NCI-H446 (cell line): ENCODE data around the gene TMEM123.

Source experiments
- DNase-seq, 2 experiments: peaks; one replicate each; lab custom pipeline; 2025; lab: John Stamatoyannopoulos, UW

Gene TMEM123, protein sequence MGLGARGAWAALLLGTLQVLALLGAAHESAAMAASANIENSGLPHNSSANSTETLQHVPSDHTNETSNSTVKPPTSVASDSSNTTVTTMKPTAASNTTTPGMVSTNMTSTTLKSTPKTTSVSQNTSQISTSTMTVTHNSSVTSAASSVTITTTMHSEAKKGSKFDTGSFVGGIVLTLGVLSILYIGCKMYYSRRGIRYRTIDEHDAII

DNA sequence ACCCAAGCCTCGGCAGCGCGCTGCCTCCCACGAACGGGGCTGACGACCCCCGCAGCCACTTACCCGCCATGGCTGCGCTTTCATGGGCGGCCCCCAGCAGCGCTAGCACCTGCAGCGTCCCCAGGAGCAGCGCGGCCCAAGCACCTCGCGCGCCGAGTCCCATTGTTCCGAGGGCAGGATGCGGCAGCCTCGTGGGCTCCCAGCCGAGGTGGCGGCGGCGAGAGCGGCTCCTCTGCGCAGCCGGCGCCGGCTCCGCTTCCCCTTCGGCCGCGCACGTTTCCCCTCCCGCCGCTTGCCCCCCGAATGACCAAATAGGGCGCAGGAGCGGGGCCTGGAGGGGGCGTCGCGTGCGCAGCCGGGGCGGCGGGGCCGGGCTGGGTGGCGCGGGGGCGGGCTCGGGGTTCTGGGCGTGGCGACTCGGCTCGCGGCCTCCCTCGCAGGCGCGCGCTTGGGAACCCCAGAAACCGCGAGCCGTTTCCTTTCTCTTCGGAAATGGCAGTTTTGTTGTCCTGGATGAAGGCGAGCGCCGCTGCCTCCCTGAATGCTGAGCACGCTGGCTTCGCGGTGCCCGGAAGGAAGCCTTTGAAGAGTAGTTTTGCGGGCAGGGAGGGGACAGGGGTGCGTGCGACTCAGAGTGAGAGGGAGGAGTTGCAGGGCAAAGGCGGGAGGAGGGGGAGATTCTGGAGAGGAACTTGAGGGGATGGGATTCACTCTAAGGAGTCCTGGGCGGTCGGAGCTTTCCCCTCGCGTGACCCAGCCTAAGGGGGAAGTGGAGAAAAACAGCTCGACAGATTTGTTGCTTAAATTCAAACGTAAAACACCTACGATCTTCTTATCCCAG lies at the start of gene TMEM123:
TMEM123 (minus strand) TSS at position 305 of the 841 bp plus-strand sequence; CDS start at position 163, 142 bp downstream.
- DNase-seq = peak; percentile 52 to 63

DNA sequence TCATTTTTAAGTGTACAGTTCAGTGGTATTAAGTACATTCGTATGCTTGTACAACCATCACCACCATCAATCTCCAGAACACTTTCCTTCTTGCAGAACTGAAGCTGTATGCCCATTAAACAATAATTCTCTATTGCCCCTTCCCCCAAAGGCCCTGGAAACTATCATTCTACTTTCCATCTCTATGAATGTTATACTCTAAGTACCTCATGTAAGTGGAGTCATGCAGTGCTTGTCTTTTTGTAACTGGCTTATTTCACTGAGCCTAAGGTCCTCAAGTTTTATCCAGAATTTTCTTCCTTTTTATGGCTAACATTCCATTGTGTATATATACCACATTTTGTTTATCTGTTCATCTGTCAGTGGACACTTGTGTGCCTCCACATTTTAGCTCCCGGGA lies 48.3 kb upstream of the TMEM123 start:
- DNase-seq = no peak

DNA sequence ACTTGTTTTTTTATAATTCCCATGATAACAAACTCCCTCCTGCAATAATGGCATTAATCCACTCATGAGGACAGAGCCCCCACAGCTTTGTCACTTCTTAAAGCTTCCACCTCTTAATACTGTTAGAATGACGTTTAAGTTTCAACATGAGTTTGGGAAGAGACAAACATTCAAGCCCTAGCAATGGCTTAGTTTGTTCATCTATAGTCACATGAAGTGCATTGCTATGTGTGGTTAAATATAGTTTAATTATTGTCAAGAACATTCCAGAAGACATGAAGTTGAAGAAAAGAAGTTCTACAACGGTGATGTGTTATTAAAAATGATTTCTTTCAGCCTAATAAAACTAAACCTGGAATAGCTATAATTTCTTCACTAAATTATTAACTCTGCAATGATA lies 47.4 kb upstream of the TMEM123 start:
- DNase-seq = no peak

DNA sequence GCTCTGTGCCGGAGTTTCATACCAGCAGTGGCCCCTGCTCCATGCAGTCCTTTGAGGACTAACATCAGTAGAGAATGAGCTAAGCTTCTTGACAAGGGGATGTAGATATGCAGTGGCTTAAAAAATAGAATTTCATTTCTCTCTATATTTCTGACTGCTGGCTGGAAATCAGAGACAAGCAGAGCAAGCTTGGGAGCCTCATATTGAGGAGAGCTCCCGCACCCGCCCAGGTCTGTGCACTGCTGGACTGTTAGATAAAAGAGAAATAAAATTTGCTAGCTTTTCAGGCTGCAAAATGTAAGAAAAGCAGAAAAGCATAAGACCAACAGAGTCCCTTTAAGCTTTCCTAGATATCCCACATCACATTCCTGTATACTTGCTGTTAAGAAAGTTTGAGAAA lies 46.6 kb upstream of the TMEM123 start:
- DNase-seq = no peak

DNA sequence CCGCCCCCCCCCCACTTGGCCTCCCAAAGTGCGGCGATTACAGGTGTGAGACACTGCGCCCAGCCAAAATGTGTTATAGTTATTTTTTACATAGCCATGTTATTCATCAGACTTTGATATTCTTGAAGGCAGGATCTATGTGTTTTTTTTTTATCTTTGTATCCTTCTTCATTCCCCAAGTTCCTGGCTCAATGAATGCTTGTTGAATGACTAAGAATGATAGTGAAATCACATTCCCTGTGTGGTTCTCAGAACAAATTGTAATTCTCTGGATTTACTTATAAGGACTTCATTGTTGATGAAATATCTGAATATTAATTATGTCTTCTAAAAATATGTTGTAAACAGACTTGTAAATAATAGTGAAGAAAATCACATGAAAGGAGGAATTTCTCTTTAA lies 44.5 kb upstream of the TMEM123 start:
- no peak for DNase-seq

DNA sequence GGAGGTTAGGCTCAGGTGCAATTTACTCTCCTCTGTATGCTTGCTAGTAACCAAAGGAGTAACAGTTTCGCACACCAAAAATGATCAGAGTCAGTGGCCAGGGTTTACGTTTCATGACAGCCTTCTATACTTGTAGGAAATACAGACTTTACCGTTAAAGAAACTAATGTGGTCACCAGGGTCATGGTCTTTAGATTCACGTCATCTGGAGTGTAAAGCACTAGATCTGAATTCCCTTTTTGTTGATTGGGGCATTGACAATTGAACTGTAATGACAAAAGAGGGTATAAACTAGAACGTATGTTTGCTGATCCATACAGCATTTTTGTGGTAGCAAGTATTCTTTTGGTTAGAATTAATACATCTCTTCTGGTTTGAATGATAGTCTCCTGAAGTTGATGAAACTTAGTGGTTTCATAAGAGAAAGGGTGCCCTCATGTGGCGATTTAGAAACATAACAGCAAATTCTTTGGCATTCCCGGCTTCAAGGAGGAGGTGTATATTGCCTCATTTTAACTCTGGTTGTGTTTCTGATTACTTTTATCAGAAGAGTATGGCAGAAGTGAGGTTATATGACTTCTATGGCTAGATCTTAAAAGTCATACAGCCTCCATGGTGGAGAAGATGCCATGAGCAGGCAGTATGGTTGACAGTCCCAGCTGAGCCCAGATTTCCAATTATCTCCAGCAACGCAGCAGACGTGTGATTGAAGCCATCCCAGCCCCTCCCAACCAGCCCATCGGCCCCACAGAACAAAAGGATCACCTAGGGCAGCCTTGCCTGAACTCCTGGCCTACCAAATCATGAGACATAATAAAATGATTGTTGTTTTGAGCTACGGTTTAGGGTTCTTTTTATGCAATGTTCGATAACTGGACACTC lies 42.8 kb upstream of the TMEM123 start:
- DNase-seq = peak; percentile 77 to 84

DNA sequence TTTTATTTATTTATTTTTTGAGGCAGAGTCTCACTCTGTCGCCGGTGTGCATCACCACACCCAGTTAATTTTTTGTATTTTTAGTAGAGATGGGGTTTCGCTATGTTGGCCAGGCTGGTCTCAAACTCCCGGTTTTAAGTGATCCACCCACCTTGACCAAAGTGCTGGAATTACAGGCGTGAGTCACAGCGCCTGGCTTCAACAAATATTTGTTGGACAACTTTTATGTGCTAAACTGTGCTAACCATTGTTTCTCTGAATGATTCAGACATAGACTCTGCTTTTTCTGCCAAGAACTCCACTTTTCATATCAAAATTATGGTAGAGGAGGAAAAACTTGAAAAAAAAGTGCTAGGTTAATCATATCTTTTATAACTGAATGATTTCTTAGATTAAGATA lies 41.7 kb upstream of the TMEM123 start:
- no peak for DNase-seq

DNA sequence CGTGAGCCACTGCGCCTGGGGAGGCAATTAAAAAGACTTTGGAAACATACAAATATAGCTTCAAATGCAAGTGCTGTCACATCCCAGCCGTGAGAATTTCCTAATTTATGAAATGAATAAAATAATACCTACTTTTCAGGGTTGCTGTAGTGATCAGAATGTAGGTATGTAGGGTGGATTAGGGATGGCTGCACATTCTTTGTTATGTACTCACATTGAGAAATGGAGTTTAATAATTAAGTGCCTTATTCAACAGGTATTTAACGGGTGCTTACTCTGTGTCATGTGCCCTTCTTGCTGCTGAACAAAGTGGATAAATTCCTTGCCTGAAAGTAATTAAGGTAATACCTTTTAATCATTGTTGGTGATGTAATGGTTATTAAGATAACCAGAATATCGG lies 41.0 kb upstream of the TMEM123 start:
- DNase-seq = no peak

DNA sequence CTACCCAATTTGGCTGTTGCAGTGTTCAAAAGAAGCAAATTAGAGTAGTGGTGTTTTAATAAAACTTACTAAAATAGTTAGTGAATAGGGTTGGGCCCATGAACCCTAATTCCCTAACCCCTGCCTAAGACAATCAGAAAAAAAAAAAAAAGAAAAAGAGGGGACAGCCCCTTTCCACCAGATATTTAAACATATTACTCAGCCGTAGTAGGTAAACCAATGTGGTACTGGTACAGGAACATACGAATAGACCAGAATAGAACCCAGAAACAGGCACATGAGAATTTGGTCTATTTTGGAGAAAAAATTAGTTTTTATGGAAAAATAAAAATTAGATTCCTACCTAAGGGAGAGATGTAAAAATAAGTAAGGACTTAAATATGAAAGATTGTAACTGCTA lies 39.4 kb upstream of the TMEM123 start:
- no peak for DNase-seq

DNA sequence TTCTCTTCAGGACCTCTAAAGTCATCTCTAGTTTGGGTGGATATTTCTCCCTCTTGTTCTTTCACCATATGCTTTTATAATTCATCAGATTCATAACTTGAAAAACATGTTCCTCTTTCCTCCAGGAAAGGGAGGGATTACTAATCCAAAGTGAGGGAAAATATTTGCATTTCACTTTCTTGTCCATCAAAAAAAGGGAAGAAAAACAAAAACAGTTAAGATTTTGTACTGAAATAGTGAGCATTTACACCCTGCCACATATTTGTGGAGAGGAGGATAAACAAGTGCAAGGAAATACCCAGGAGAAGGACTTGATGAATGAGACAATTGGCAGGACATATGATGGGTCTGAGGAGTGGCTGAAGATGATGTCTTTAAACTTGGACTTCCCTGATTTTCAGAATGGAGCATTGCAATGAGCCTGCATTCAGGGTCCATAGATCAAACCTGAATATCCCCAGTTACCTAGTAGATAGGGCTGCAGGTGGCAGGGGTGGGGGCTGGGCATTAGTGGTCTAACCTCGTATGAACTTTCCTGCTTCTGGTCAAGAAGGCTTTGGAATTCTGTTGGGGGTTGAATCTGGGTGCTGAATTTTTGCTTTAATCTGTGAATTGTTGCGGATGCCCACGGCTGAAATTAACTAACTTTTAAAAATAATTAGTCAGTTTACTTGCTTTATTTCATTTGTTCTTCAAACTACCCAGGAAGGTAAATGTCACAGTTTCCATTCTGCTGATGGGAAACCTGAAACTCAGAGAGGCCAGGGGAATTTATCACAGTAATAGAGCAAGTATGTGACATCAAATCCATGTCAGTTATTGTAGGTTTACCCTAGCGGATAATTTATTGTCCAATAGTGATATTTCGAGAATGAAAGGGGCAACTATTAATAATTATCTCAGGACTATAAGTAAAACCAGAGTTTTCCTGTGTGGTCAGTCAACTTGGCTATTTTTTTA lies 36.9 kb upstream of the TMEM123 start:
- DNase-seq = no peak

DNA sequence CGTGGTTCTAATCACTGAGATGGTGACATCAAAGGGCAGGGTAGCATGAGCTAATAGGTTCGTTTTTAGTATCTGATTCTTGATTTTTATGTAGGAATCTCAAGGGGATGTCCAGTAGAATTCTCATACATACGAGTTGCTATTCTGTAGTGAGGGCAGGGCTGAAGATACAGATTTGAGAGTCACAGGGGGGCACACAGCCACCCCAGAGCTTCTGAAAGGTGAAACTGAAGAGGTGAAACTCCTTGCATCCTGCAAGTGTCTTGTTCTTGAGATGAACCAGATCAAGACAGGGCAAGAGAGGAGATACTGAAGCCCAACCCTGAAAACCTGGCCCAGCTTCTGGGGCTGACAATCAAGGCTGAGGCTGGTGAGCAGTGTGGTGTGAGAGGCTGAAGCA lies 35.6 kb upstream of the TMEM123 start:
- no peak for DNase-seq

DNA sequence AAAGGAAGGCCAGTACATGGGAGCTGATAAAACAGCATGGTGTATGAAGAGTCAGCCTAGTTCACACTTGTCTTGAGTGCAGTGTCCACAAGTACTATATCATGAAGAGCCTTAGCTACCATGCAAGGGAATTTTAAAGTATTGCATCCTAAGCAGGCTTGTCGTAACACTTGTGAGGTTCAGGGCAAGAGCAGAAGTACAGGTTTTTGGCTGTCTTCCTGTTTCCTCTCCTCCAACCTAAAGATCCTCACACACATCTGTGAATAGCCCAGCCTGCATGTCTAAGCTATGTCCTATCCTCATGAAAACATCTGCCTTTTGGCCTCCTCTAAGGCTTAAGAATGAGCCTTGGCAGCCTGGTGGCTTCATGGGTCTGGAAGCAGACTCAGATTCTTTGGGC lies 34.6 kb upstream of the TMEM123 start:
- DNase-seq = no peak

DNA sequence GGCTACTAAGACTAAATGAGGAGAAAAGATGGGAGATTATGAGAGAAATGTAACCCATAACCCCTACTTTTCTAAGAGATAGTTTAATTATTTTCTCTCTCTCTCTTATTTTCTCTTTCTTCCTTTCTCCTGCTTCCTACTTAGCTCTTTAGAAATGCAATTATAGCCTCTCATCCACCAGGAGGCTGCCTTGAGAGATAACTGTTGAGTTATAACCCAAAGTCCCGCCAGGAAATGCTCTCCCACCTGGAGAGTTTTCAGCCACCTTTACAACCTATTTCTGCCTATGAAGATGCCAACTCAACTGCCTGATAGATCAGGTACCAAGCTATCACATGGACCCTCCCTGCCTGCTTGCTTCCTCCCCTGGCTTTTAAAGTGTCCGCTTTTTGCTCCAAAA lies 34.0 kb upstream of the TMEM123 start:
- DNase-seq = no peak

DNA sequence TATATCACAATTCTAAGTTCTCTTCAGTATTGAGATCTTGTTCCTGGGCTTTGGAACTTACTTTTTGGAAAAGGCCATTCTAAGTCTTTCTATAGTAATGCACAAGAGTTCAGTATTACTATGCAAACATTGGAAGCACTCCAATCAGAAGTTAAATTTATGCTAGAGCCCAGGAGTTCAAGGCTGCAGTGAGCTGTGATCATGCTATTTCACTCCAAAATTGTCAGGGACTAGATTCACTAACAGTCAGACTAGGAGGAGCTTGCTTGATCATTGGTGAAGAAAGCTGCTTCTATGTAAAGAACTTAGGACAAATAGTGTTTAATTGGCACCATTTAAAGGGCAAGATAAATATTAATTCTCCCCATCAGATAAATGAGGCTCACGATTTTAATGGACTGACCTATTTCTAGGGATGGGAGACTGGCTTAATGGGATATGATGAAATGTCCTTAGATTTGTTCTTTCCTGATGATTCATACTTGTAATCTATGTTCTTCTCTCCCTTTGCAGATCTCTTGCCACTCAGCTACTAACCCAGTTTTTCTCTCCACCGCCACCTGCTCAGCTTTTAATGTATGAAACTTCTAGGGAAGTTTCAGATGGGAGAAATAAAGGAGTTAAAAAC lies 32.6 kb upstream of the TMEM123 start:
- DNase-seq = no peak

DNA sequence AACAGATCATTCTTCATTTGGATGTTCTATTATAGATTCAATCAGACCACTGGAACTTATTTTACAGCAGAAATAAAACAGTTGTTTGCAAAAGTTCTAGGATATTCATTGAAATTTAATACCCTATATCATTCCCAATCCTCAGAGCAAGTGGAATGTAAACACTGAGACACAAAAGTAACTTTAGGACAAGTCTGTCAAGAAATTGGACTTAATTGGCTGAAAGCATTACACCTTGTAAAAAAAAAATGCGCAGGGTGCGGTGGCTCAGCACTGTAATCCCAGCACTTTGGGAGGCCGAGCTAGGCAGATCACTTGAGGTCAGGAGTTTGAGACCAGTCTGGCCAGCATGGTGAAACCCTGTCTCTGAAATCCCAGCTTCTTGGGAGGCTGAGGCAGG lies 29.9 kb upstream of the TMEM123 start:
- no peak for DNase-seq

DNA sequence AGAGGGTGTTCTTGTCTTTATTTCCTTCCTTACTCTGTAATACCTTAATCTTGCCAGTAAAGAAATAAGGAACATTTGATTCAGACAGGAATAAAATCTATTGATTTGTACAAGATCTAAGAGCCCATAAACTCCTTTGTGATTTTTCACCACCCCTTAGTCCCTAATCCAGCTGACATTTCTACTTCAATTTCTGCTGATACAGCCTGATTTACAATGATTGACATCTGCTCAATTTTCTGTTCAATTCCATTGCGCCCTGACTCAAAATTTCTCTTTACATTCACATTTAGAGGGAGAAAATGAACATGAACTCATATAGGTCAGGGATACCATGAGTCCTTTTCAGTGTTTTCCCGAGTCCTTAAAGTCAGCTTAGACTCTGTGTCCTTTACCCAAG lies 27.2 kb upstream of the TMEM123 start:
- no peak for DNase-seq

DNA sequence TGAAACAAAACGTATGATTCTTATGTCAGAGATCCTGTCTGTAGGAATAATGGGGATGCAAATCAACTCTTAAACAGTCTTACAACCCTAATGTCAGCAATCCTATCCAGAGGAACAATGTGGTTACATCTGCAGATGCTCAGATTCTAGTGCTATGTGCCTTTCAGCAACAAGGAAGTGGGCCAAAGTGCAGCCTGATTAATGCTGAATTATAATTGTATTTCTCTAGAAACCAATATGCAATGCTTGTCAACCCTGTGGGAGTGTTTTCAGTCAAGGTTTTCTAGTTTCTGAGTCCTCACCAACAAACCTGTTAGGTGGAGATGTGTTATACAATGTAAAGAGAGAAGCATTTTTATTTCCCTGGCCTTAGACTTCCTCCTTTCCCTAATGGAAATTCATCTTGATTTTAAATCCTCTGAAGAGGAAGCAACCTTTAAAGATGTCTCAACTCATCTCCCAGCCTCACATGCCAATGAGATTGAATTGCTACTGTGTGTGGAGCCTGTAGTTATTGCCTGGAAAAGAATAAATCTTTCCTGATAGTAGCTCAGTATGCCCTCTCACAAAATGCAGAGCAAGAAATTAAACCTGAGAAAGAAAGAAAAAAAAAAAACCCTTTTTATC lies 26.2 kb upstream of the TMEM123 start:
- DNase-seq = no peak

DNA sequence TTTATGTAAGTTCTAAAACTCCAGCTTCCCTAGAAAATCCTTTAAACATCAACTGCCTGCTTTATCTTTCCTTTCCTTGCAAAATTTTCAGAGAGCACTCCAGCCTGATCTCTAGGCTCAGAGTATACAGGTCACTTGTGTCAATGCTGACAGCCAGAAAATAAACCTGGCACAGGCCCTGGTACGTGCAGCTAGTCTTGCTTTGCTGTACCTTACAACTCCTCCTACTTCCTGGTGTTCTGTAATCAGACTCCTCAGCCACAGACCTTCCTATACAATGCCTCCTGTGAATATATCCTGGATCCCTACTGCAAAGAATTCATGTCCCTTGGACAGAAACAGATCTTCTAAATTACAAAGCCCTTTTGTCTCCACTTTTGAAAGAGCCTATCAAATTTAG lies 24.2 kb upstream of the TMEM123 start:
- no peak for DNase-seq

DNA sequence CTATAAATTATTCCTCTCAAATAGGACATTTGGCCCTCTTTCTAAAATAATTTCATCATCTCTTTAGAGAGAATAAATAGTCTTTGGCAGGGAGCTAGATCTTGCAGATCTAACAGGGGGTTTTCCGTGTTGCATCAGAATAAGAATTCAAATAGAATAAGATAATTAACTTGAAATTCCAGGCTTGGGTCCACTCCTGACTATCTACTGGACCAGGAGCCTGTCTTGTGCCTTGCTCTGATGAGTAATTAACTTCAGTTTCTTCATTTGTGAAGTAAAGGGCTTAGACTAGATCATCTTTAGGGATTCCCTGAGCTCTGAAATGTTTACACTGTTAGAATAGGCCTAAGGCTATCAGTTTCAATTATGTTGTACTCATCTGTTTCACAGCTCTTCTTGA lies 23.5 kb upstream of the TMEM123 start:
- DNase-seq = no peak

DNA sequence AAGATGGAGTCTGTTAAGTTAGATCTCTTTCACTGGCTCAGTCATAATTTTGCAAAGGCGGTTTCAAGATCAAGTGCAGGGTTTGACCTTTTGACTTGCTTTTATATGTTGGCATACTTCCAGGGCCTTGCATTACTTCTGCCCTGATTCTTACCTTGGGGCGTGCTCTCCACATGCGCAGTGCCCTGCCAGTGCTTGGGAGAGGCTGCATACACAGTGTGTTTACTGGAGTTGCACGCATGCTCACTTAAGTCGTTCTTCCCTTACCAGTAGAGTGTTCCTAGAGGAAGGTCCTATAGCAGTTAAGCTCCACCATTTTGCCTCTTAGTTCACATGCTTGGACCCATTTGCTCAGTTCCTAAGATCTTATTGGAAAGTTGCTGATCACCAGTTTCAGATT lies 21.0 kb upstream of the TMEM123 start:
- DNase-seq = no peak

DNA sequence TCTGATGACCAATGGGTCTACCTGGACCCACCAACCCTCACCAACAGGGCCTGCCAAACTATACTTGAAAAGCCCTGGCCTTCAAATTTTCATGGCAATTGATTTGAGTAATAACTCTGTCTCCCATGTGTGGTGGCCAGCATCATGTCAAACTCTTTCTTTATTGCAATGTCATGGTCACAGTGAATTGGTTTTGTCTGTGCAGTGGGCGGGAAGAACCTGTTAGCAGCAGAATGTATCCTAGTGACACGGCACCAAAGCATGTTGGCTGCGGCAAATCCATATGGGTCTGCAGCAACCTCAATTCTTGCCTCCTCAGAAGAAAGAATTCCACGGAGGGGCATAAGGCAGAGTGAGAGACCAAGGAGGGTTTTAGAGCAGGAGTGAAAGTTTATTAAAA lies 19.6 kb upstream of the TMEM123 start:
- DNase-seq = no peak
